GM18505 (cell line): ENCODE results near the gene MAP6.

Experiments
- ATAC-seq: cut with Tn5 transposase; IDR thresholded peaks from one replicate; pipeline ENCODE4 v1.9.1; 2021; ENCODE audit not compliant: unreplicated experiment
- POLR2A ChIP-seq: IDR thresholded peaks from 4 replicates; pipeline ENCODE4 v1.6.1; 2011; ENCODE audit warnings: borderline replicate concordance; ENCODE audit not compliant: insufficient read depth, insufficient read length; ENCODE audit errors: extremely low read depth

The MAP6 gene

DNA sequence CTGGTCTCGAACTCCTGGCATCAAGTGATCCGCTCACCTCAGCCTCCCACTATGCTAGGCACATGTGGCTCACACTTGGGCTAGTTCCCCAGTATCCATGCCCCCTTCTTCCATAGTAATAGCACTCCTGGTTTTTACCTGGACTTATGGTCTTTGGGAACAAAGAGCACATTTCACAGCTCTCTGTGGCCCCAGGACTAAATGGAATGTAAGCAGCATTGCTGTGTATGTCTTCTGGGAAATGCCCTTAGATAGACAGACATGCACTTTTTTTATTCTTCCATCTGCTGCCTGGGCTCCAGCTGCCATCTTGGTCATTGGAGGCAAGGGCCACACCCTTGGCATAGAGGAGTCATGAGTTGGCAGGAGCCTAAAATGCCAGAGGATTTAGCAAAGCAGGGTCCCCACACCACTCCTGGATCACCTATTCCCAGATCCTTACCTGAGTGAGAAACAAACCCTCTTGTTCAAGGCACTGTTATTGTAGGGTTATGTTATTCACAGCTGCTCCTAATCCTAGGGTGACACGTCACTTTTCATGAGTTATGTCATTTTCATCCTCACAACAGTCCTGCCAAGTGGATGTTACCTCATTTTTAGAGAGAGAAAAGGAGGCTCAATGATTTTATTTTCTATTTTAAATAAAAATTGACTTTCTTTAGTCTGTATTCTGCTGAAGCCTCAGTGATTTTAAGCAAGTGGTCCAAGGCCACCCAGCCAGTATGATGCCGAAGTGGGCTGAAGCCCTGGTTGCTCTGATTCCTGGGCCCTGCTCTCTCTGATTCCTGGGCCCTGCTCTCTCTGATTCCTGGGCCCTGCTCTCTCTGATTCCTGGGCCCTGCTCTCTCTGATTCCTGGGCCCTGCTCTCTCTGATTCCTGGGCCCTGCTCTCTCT, 127.4 kb downstream of the MAP6 start:
- TF ChIP-seq POLR2A: no peak
- no peak for ATAC-seq

DNA sequence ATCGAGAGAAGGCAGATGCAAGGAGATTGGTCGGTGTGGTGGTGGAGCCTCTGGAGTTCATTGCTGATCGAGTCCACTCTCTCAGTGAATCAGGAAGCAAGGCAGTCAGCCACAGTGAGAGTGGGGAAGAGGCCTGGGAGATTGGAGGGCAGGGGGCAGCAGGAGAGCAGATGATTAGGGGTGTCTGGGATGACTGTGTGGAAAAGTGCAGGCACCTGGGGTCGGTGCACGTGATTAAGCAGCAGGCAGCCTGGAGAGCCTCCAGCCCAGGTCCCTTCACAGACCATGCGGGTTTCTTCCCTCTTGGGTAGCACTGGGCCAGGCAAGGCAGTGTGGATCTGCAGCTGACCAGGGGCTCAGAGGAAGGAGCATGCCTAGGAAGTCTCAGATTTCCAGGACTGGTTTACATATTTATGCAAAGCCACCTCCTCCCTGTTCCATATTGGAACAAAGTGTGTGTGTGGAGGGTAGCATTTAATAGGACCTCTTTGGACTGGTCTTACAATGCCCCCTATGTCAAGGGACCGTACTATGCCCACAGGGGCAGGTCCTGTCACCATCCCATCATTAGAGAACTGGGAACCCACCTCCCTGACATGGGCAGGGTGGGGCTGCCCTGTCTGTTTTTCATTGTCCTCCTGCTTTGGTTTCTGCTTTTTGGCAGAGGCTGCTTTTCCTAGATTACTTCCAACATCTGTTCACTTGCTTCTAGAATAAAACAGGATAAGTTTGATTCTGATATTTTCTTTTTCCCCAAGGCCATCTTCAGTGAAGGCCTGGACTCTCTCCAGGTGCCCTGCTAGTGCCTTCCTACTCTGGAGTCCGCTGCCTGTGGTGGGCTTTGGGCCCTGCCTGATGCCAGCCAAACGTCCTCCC, 129.1 kb downstream of the MAP6 start:
- TF ChIP-seq POLR2A: no peak
- ATAC-seq: no peak

DNA sequence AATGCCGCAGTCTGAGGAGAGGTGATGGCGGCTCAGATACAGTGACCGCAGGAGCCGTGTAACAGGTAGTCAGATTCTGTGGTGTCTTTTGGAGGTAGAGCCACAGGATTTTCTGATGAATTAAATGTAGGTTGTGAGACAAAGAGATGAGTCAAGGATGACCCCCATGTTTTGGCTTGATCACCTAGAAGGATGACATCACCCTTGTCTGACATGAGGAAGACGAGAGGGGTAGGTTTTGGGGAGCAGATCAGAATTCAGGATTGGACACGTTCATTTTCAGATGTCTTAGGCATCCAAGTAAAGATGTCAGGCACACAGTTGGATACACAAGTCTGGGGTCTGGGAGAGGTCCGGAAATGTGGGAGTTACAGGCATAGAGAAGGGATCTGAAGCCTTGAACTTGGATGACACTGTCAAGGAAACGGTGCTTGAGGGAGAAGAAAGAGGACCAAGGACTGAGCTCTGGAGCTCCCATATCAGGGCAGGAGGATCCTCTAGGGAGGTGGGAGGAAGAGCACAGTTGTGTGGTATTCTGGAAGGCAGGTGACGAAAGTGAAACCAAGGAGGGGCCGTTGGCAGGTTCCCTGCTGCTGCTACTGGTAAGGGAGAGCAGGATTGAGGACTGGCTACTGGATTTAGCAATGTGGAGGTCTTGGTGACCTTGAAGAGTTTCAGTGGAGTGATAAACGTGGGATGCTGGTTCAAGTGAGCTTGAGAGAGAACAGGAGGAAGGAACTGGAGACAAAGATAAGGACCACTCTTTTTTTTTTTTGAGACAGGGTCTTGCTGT, 130.5 kb downstream of the MAP6 start:
- ATAC-seq: no peak

DNA sequence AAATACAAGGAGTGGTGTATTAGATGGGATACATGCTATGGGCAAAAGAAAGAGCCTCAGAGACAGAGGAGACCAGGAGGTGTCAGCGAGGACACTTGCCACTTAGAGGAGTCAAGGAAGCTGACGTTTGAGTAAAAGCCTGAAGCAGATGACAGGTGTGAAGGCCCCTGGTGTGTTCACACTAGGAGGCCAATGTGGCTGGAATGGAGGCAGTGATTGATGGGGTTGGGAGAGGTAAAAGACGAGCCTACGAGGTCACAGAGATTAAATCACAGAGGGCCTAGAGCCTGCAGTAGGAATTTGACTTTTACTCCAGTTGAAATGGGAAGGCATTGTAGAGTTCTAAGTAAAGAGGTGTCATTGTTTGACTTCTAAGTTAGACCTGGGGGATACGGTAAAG, 131.1 kb downstream of the MAP6 start:
- no peak for ATAC-seq
- no peak for TF ChIP-seq POLR2A

More for the DNA sequence above, 130.5 kb downstream of the MAP6 start:
- no peak for TF ChIP-seq POLR2A
